GM18526 (cell line): ENCODE measurements around the gene AKR7A3.
A peak's percentile ranks its signal among the peaks of the same experiment; 100 is the strongest.

Experiments used
- POLR2A ChIP-seq: IDR thresholded peaks from 3 replicates; pipeline ENCODE4 v1.6.1; 2011; ENCODE audit not compliant: insufficient read length; ENCODE audit errors: extremely low read depth

AKR7A3 gene

GRCh38 chr1:19311931-19312781, 23.6 kb upstream of the AKR7A3 start, which contains the start of the genes AKR7A2 and SLC66A1:
Gene AKR7A2 (minus strand): TSS chr1:19312144. CDS start chr1:19312124, 20 bp downstream.
Gene SLC66A1 (plus strand): TSS chr1:19312326. CDS start chr1:19317678, 5,352 bp downstream.
- TF ChIP-seq POLR2A, result peak; percentile 85

- TF ChIP-seq POLR2A, result no peak
These were observed 22.9 kb upstream of the AKR7A3 start for GRCh38 chr1:19311503-19311930.

GRCh38 chr1:19310720-19311502, 22.3 kb upstream of the AKR7A3 start:
- TF ChIP-seq POLR2A, result no peak

DNA sequence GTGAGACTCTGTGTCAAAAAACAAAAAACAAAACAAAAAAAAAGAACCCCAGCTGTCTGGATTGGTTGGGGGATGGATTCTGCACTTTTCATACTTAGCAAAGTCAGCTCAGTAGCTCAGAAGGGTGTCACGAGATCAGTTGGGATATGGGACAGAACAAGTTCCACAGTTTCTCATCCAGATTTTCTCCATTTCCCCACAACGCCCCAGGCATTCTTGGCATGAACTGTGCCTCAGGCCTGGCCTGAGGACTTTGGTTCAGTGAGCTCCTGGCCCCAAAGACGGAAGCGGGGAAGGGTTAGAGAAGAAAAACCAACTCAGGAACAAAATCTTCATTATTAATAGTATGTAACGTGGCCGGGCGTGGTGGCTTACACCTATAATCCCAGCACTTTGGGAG, 21.5 kb upstream of the AKR7A3 start:
- TF ChIP-seq POLR2A, result no peak

GRCh38 chr1:19309123-19309813, 20.7 kb upstream of the AKR7A3 start:
- TF ChIP-seq POLR2A, result no peak

- TF ChIP-seq POLR2A, result no peak
These were observed 19.9 kb upstream of the AKR7A3 start for GRCh38 chr1:19308509-19308907.

- no peak for TF ChIP-seq POLR2A
These were observed 19.4 kb upstream of the AKR7A3 start for GRCh38 chr1:19307794-19308508.

DNA sequence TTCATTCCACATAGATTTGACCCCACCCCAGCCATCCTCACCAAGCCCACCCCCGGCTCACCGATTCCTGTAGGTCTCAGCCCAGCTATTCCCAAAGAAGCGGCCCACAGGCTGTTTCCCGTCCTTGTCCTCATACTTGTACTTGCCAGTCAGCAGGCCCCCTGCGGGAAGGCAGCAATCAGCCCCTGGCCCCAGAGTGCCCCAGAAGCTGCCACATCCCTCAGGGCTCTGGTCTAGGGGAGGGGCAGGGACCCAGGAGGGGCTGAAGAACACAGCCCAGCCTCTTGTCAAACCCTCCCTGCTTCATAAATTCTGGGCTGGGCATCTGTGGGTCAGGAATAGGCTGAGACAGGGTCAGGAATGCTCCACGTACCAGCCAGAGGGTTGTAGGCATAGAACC, 18.4 kb upstream of the AKR7A3 start:
- TF ChIP-seq POLR2A, result no peak

DNA sequence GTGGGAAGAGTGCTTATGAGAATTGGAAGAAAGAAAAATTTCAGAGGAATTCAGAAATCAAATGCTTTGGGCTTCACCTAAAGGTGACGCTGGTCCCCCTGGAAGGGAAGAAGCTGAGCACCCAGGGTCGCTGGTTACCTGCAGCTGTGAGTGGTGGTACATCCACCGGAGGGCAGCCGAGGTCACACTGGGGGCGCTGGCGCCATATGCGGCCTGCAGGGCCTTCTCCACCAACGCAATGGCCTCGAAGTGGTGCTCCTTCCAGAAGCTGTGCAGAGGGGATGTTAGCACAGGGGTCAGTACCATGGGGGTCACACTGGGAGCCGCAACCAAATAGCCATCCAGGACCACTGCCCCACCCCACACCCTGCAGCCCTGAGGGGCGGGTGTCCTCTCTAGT, 17.3 kb upstream of the AKR7A3 start:
- no peak for TF ChIP-seq POLR2A

DNA sequence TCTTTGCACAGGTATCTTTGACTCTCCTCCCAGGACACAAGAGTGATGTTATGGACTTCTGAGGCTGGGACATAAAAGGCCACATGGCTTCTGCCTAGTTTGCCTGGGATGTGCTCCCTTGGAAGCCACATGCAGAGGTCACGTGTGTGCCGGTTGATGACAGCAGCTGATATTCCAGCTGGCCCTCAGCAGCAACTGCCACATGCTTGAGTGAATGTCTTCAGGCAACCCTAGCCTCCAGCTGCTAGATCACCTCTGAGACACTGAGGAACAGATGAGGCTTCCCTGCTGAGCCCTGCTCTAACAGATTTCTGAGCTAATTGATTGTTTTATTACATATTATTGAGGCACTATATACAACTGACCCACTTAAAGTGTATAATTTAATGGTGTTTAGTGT, 11.6 kb upstream of the AKR7A3 start:
- no peak for TF ChIP-seq POLR2A

- no peak for TF ChIP-seq POLR2A
These were observed 6.1 kb upstream of the AKR7A3 start for GRCh38 chr1:19294638-19295037.

GRCh38 chr1:19289244-19289643, 674 bp upstream of the AKR7A3 start:
- no peak for TF ChIP-seq POLR2A

- no peak for TF ChIP-seq POLR2A
These were observed 959 bp downstream of the AKR7A3 start for GRCh38 chr1:19287436-19288185.

DNA sequence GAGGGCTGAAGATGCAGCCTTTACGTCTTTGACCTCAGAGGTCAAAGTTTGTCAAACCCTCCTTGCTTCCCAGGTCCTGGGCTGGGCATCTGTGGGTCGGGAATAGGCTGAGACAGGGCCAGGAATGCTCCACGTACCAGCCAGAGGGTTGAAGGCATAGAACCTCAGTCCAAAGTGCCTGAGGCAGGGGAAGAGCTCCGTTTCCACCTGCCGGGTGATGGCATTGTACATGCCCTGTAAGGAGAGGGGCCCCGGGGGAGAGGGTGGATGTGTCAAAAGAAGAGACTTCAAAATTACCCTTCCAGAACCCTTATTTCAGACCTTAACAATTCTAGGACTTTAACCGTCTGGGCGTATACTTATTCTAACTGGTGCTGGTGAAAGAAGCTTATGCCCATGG, 3.7 kb downstream of the AKR7A3 start:
- TF ChIP-seq POLR2A, result no peak
